HepG2 (cell line): ENCODE data around the gene ZXDC. TPM values are rescaled to one million over a fixed set of nuclear protein-coding genes. Genes with fewer than 3 reads are reported as not detected.

Source experiments
- BRCA1 ChIP-seq: sonication (generic); formaldehyde crosslinking; IDR thresholded peaks from 2 replicates; pipeline ENCODE4 v1.4.0; 2020; ENCODE audit warnings: missing genetic modification reagents
- CBX1 ChIP-seq: IDR thresholded peaks from one replicate; pipeline ENCODE4 v1.6.1; 2016; ENCODE audit warnings: antibody characterized with exemption, low read depth
- CHD2 ChIP-seq: IDR thresholded peaks from 2 replicates; pipeline ENCODE4 v1.6.1; 2011; ENCODE audit warnings: low read depth, low read length, improper control_type of control experiment
- ELK4 ChIP-seq: sonication (generic); formaldehyde crosslinking; IDR thresholded peaks from 2 replicates; pipeline ENCODE4 v1.9.0; 2021; ENCODE audit warnings: missing genetic modification reagents, borderline replicate concordance
- FOXA3 ChIP-seq: IDR thresholded peaks from 2 replicates; pipeline ENCODE4 v1.6.1; 2016; ENCODE audit warnings: missing genetic modification reagents, missing compliant biosample characterization
- HNRNPLL ChIP-seq: fragments of 200-400 bp; formaldehyde crosslinking; IDR thresholded peaks from 2 replicates; pipeline ENCODE4 v1.6.1; 2017; ENCODE audit warnings: mild to moderate bottlenecking, low read depth, low read length; ENCODE audit not compliant: poor library complexity, severe bottlenecking
- KAT7 ChIP-seq: IDR thresholded peaks from 2 replicates; pipeline ENCODE4 v1.6.1; 2018; ENCODE audit warnings: borderline replicate concordance, missing compliant biosample characterization
- MAZ ChIP-seq, 2 experiments: sonication (generic) in 1 of 2; formaldehyde crosslinking in 1 of 2; IDR thresholded peaks; 2 replicates each; pipeline versions ENCODE4 v1.5.0 to v1.6.1; 2012 to 2020; ENCODE audit warnings: low read depth in 2 of 2, mild to moderate bottlenecking in 2 of 2, borderline replicate concordance in 1 of 2, improper control_type of control experiment in 1 of 2, low read length in 1 of 2, missing genetic modification reagents in 1 of 2, moderate library complexity in 1 of 2
- MYPOP ChIP-seq: sonication (generic); formaldehyde crosslinking; IDR thresholded peaks from 2 replicates; pipeline ENCODE4 v1.8.1; 2023; ENCODE audit warnings: mild to moderate bottlenecking, moderate library complexity, missing genetic modification reagents
- RELA ChIP-seq: sonication (generic); formaldehyde crosslinking; IDR thresholded peaks from 2 replicates; pipeline ENCODE4 v1.4.0; 2020; ENCODE audit warnings: missing genetic modification reagents
- RFX1 ChIP-seq: fragments of 450-650 bp; IDR thresholded peaks from 2 replicates; pipeline ENCODE4 v1.6.1; 2017
- SALL2 ChIP-seq: sonication (generic); formaldehyde crosslinking; IDR thresholded peaks from 2 replicates; pipeline ENCODE4 v1.8.1; 2023; ENCODE audit warnings: mild to moderate bottlenecking, missing genetic modification reagents, inconsistent platforms
- ZEB1 ChIP-seq: IDR thresholded peaks from 2 replicates; pipeline ENCODE4 v1.6.1; 2012; ENCODE audit warnings: mild to moderate bottlenecking, low read depth, inconsistent platforms; ENCODE audit not compliant: insufficient replicate concordance
- ZFX ChIP-seq: sonication (generic); formaldehyde crosslinking; IDR thresholded peaks from 2 replicates; pipeline ENCODE4 v1.4.0; 2020; ENCODE audit warnings: mild to moderate bottlenecking, low read depth, missing genetic modification reagents, moderate library complexity
- ZHX1 ChIP-seq: sonication (generic); formaldehyde crosslinking; IDR thresholded peaks from 2 replicates; pipeline ENCODE4 v1.8.1; 2022; ENCODE audit warnings: low read depth, mild to moderate bottlenecking, missing genetic modification reagents
- ZMYM4 ChIP-seq: sonication (generic); formaldehyde crosslinking; IDR thresholded peaks from 2 replicates; pipeline ENCODE4 v1.8.1; 2023; ENCODE audit warnings: mild to moderate bottlenecking, missing genetic modification reagents
- ZNF232 ChIP-seq: sonication (generic); formaldehyde crosslinking; IDR thresholded peaks from 2 replicates; pipeline ENCODE4 v1.4.0; 2020; ENCODE audit warnings: missing genetic modification reagents, borderline replicate concordance
- ZNF501 ChIP-seq: sonication (generic); formaldehyde crosslinking; IDR thresholded peaks from 2 replicates; pipeline ENCODE4 v1.5.1; 2020; ENCODE audit warnings: mild to moderate bottlenecking, moderate library complexity, missing genetic modification reagents
- ZNF512 ChIP-seq: sonication (generic); formaldehyde crosslinking; IDR thresholded peaks from 2 replicates; pipeline ENCODE4 v1.4.0; 2020; ENCODE audit warnings: mild to moderate bottlenecking, missing genetic modification reagents
- ZNF546 ChIP-seq: sonication (generic); formaldehyde crosslinking; conservative IDR thresholded peaks from 2 replicates; pipeline ENCODE4 v1.8.1; 2023; ENCODE audit warnings: mild to moderate bottlenecking, missing genetic modification reagents
- ZNF740 ChIP-seq: sonication (generic); formaldehyde crosslinking; IDR thresholded peaks from 2 replicates; pipeline ENCODE4 v1.4.0; 2020; ENCODE audit warnings: missing genetic modification reagents
- polyA plus RNA-seq, 8 experiments: library from polyadenylated mRNA; depleted of rRNA in 3 of 8; stranded (reverse) in 7 of 8; unstranded in 1 of 8; fragments of >200 nt; fragmentation: Illumina TruSeq in 4 of 8; extraction: Trizol in 4 of 8; gene quantifications; 2 replicates each; pipeline versions ENCODE4 v1.2.1 to v1.2.3, GENCODE V29; 2011 to 2016; ENCODE audit warnings: low read depth in 4 of 8, missing spikeins in 1 of 8, mixed read lengths in 1 of 8; ENCODE audit not compliant: insufficient read depth in 1 of 8
- total RNA-seq, 5 experiments: library from RNA; depleted of rRNA; stranded (reverse); fragments of >200 nt; fragmentation: Illumina TruSeq; extraction: Trizol; gene quantifications; 2 replicates each; pipeline ENCODE4 v1.2.3, GENCODE V29; 2016; ENCODE audit warnings: low read depth in 1 of 5

Gene ZXDC
- total and polyA plus RNA-seq, 2 of the 13 experiments (the other 11 are each of a cell fraction or from before 2014, with no cell fraction given) = 17.6 to 21.2 TPM

GRCh38 chr3:126389112-126389793 lies 86.4 kb downstream of the ZXDC start (continued):
- TF ChIP-seq ZHX1 (CRISPR knock-in tag) (0 out of 2 replicates have a peak, but pooled peaks have one; percentile 72), FOXA3 (peak; percentile 90), ZMYM4 (CRISPR knock-in tag) (peak; percentile 82), MYPOP (CRISPR knock-in tag) (peak; percentile 78; the same call in 1 of the 2 replicates), RFX1 (no peak), MAZ (IDR thresholded peaks at IDR 0.05; ENCODE audit: borderline replicate concordance, low read depth, low read length) (no peak), MAZ (CRISPR knock-in tag; IDR thresholded peaks at IDR 0.05; ENCODE audit: low read depth) (peak; percentile 77), SALL2 (CRISPR knock-in tag) (peak; percentile 83), ELK4 (no peak), HNRNPLL (peak; percentile 81), ZNF512 (CRISPR knock-in tag) (peak; percentile 77; the same call in 1 of the 2 replicates), ZNF546 (0 out of 2 replicates have a peak, but pooled peaks have one; percentile 12), ZNF501 (CRISPR knock-in tag) (peak; percentile 84), ZNF740 (CRISPR knock-in tag) (peak; percentile 44; the same call in 1 of the 2 replicates), ZFX (peak; percentile 71), CHD2 (0 out of 2 replicates have a peak, but pooled peaks have one; percentile 35), CBX1 (no peak), BRCA1 (CRISPR knock-in tag) (peak; percentile 93; the same call in 1 of the 2 replicates), KAT7 (CRISPR knock-in tag) (peak; percentile 91; the same call in 1 of the 2 replicates), ZEB1 (no peak), ZNF232 (CRISPR knock-in tag) (peak; percentile 81; the same call in 1 of the 2 replicates), RELA (CRISPR knock-in tag) (peak; percentile 77; the same call in 1 of the 2 replicates)
